ENCODE measurements around the gene MYO7A.

The MYO7A gene

DNA sequence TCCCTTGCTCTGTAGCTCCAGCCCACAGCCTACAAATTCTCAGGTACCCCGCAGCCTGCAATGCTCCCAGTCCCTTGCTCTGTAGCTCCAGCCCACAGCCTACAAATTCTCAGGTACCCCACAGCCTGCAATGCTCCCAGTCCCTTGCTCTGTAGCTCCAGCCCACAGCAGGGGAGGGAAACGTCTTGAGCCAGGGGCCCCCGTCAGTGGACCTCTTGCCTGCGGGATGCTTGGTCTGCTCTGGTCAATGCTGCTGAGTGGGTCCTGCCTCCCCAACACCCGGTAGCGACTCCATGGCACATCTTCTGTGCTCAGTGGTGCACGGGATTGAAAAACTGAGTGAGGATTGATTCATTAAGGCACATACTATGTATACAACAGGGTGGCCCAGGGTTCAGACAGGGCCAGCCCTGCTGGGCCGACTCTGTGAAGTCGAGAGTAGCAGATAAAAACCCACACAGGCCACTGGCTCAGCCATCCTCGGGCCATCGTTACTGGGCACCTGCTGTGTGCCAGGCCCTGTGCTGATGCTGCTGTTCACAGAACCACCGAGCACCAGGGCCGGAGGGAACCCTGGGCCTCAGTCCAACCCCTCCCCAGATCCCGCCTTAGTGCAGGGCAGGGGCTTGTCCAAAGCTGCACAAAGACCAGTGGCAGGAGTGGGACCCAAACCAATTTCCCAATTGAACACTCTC is 69.7 kb downstream of the MYO7A start:
- Histone ChIP-seq H3K14ac (ENCODE audit: low read length in 2 of 2) (no peak overlapping the region), H3K9me3 (ENCODE audit: control insufficient read depth, low read length) (no peaks in the 10 kb centered on the region), H3K4me2 (ENCODE audit: low read length, poor library complexity, severe bottlenecking) (no peak overlapping the region), H2AK5ac (ENCODE audit: low read length, severe bottlenecking) (no peak overlapping the region), H3K79me1 (replicated peaks; ENCODE audit: low read length, poor library complexity, severe bottlenecking) (no peaks in the 10 kb centered on the region), H4K91ac (ENCODE audit: low read length) (no peak overlapping the region), H3K23ac (ENCODE audit: low read length in 2 of 2) (no peak overlapping the region), H3K9ac (ENCODE audit: low read length) (no peak overlapping the region), H3K18ac (ENCODE audit: low read depth in 1 of 2, low read length in 2 of 2) (no peak overlapping the region), H3K27ac (ENCODE audit: low read length, poor library complexity, severe bottlenecking) (no peak overlapping the region), H2BK120ac (ENCODE audit: low read depth, low read length) (no peak overlapping the region), H2AFZ (ENCODE audit: low read depth, low read length) (no peak overlapping the region), H2BK5ac (ENCODE audit: low read depth, low read length, poor library complexity, severe bottlenecking) (no peak overlapping the region), H2BK15ac (ENCODE audit: low read depth, poor library complexity, severe bottlenecking) (no peak overlapping the region), H3K4me1 (ENCODE audit: control insufficient read depth, insufficient read depth, low read depth, low read length) (peaks cover 1% of the 10 kb centered on the region), H4K8ac (ENCODE audit: low read length) (no peak overlapping the region), H3K36me3 (ENCODE audit: control insufficient read depth in 1 of 2, insufficient read depth in 2 of 2, low read depth in 1 of 2, low read length in 2 of 2) (no peaks in the 10 kb centered on the region), H2BK12ac (ENCODE audit: low read length in 2 of 2) (no peak overlapping the region), H3K4ac (ENCODE audit: low read depth in 1 of 2, low read length in 2 of 2) (no peak overlapping the region), H3K27me3 (ENCODE audit: control insufficient read depth in 1 of 2, insufficient read depth in 1 of 2, low read length in 2 of 2) (peaks cover 3 to 7% of the 10 kb centered on the region in 2 experiments), H3K4me3 (ENCODE audit: insufficient read depth in 1 of 2, low read depth in 1 of 2, low read length in 2 of 2) (no peak overlapping the region)
- 92% methylated on average over 14 of the region's 14 CpGs for WGBS
- no peak for DNase-seq

DNA sequence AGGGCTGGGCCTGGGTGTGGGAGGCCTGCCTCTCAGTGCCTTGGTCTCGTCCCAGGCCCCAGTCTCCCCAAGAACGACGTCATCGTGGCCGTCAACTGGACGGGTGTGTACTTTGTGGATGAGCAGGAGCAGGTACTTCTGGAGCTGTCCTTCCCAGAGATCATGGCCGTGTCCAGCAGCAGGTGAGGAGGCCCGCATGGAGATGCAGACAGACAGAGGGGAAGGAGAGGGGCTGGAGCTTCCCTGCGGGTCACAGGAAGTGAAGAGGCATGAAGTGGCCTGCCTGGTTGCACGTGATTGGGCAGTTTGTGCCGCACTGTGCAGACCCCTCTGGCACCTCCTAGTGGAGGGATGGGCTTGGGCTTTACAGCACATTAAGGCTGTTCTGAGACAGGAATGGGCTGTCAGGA is 70.4 kb downstream of the MYO7A start:
- H3K14ac ChIP-seq (ENCODE audit: low read length in 2 of 2): no peak overlapping the region
- H2AFZ ChIP-seq (ENCODE audit: low read depth, low read length): no peak overlapping the region
- DNase-seq: no peak
- no peak overlapping the region for H3K27ac ChIP-seq (ENCODE audit: low read length, poor library complexity, severe bottlenecking)
- no peaks in the 10 kb centered on the region for H3K9me3 ChIP-seq (ENCODE audit: control insufficient read depth, low read length)
- no peak overlapping the region for H2BK15ac ChIP-seq (ENCODE audit: low read depth, poor library complexity, severe bottlenecking)
- H2BK120ac ChIP-seq (ENCODE audit: low read depth, low read length): no peak overlapping the region
- H3K27me3 ChIP-seq (ENCODE audit: control insufficient read depth in 1 of 2, insufficient read depth in 1 of 2, low read length in 2 of 2): peaks cover 1 to 3% of the 10 kb centered on the region in 2 experiments
- H2BK12ac ChIP-seq (ENCODE audit: low read length in 2 of 2): no peak overlapping the region
- no peak overlapping the region for H2AK5ac ChIP-seq (ENCODE audit: low read length, severe bottlenecking)
- no peak overlapping the region for H3K4me2 ChIP-seq (ENCODE audit: low read length, poor library complexity, severe bottlenecking)
- no peak overlapping the region for H3K4me3 ChIP-seq (ENCODE audit: insufficient read depth in 1 of 2, low read depth in 1 of 2, low read length in 2 of 2)
- no peaks in the 10 kb centered on the region for H3K36me3 ChIP-seq (ENCODE audit: control insufficient read depth in 1 of 2, insufficient read depth in 2 of 2, low read depth in 1 of 2, low read length in 2 of 2)
- H4K8ac ChIP-seq (ENCODE audit: low read length): no peak overlapping the region
- H2BK5ac ChIP-seq (ENCODE audit: low read depth, low read length, poor library complexity, severe bottlenecking): no peak overlapping the region
- no peak overlapping the region for H3K9ac ChIP-seq (ENCODE audit: low read length)
- peak overlapping the region; percentile 45 for H4K91ac ChIP-seq (ENCODE audit: low read length)
- 75% methylated on average over 11 of the region's 11 CpGs for WGBS
- H3K18ac ChIP-seq (ENCODE audit: low read depth in 1 of 2, low read length in 2 of 2): no peak overlapping the region
- no peak overlapping the region for H3K23ac ChIP-seq (ENCODE audit: low read length in 2 of 2)
- peaks cover 1% of the 10 kb centered on the region for H3K4me1 ChIP-seq (ENCODE audit: control insufficient read depth, insufficient read depth, low read depth, low read length)
- no peaks in the 10 kb centered on the region for H3K79me1 ChIP-seq (replicated peaks; ENCODE audit: low read length, poor library complexity, severe bottlenecking)
- H3K4ac ChIP-seq (ENCODE audit: low read depth in 1 of 2, low read length in 2 of 2): no peak overlapping the region

DNA sequence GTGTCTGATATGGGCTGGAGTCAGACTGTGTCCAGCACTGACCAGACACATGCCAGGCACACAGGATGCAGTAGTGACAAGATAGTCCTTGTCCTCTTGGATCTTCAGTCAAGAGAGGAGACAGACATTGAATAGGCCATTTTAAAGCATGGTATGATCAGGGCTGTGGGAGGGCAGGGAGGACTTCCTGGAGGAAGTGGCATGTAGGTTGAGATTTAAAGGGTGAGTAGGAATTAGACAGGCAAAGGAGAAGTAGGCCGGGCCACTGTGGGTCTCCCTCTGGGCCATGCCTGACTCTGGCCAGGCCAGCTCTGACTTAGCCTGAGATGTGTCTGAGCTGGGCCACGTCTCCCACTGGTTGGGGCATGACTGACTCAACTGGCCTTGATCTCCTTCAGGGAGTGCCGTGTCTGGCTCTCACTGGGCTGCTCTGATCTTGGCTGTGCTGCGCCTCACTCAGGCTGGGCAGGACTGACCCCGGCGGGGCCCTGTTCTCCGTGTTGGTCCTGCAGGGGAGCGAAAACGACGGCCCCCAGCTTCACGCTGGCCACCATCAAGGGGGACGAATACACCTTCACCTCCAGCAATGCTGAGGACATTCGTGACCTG is 71.2 kb downstream of the MYO7A start:
- Histone ChIP-seq H3K36me3 (ENCODE audit: control insufficient read depth in 1 of 2, insufficient read depth in 2 of 2, low read depth in 1 of 2, low read length in 2 of 2) (no peaks in the 10 kb centered on the region), H3K9me3 (ENCODE audit: control insufficient read depth, low read length) (no peaks in the 10 kb centered on the region), H3K79me1 (replicated peaks; ENCODE audit: low read length, poor library complexity, severe bottlenecking) (no peaks in the 10 kb centered on the region), H2BK120ac (ENCODE audit: low read depth, low read length) (no peak overlapping the region), H3K9ac (ENCODE audit: low read length) (no peak overlapping the region), H2AK5ac (ENCODE audit: low read length, severe bottlenecking) (no peak overlapping the region), H3K4me3 (ENCODE audit: insufficient read depth in 1 of 2, low read depth in 1 of 2, low read length in 2 of 2) (no peak overlapping the region), H3K14ac (ENCODE audit: low read length in 2 of 2) (peak overlapping the region in 1 of 2 experiments; percentile 51), H3K4ac (ENCODE audit: low read depth in 1 of 2, low read length in 2 of 2) (no peak overlapping the region), H4K8ac (ENCODE audit: low read length) (no peak overlapping the region), H2BK15ac (ENCODE audit: low read depth, poor library complexity, severe bottlenecking) (no peak overlapping the region), H2BK12ac (ENCODE audit: low read length in 2 of 2) (no peak overlapping the region), H3K27me3 (ENCODE audit: control insufficient read depth in 1 of 2, insufficient read depth in 1 of 2, low read length in 2 of 2) (no peaks in the 10 kb centered on the region), H2BK5ac (ENCODE audit: low read depth, low read length, poor library complexity, severe bottlenecking) (no peak overlapping the region), H4K91ac (ENCODE audit: low read length) (no peak overlapping the region), H3K27ac (ENCODE audit: low read length, poor library complexity, severe bottlenecking) (no peak overlapping the region), H2AFZ (ENCODE audit: low read depth, low read length) (no peak overlapping the region), H3K18ac (ENCODE audit: low read depth in 1 of 2, low read length in 2 of 2) (no peak overlapping the region), H3K4me2 (ENCODE audit: low read length, poor library complexity, severe bottlenecking) (no peak overlapping the region), H3K23ac (ENCODE audit: low read length in 2 of 2) (no peak overlapping the region), H3K4me1 (ENCODE audit: control insufficient read depth, insufficient read depth, low read depth, low read length) (peaks cover 1% of the 10 kb centered on the region)
- 97% methylated on average over 13 of the region's 13 CpGs for WGBS
- DNase-seq: no peak

DNA sequence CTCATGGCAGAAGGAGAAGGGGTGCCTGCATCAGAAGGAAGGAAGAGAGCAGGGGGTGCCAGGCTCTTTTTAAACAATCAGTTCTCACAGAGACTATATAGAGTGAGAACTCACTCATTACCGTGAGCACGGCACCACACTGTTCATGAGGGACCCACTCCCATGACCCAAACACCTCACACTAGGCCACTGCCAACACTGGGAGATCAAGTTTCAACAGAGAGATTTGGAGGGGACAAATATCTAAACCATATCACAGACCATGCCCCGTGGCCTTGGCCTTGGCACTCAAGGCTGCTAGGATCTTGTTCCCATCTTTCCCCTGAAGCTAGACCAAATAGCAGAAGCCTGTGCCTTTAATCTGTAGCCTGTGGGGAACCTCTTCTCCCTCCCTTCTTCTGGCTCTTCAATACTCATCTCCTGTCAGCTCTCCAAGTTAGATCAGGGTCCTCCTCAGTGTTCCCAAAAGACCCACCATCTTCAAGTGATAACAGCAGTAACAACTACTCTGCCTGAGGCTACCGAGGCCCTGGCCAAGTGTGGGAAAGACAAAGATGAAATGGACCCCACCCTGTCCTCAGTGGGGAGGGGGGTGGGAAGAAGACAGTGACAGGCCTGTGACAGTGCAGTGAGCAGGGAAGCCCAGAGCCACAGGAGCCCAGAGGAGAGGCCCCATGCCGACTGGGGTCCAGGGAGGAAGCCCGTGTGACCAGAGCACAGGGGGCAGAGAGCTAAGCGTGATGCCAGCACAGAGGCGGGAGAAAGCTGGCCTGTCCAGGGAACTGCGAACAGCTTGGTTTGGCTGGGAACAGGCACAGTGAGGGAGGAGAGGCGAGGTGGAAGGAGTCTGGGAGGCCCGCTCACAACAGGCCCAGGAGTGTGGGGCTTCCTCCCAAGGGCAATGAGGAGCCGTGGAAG is 72.6 kb downstream of the MYO7A start:
- H4K91ac ChIP-seq (ENCODE audit: low read length): no peak overlapping the region
- no peaks in the 10 kb centered on the region for H3K36me3 ChIP-seq (ENCODE audit: control insufficient read depth in 1 of 2, insufficient read depth in 2 of 2, low read depth in 1 of 2, low read length in 2 of 2)
- no peak overlapping the region for H3K4me3 ChIP-seq (ENCODE audit: insufficient read depth in 1 of 2, low read depth in 1 of 2, low read length in 2 of 2)
- H3K4me1 ChIP-seq (ENCODE audit: control insufficient read depth, insufficient read depth, low read depth, low read length): peaks cover 1% of the 10 kb centered on the region
- H3K4ac ChIP-seq (ENCODE audit: low read depth in 1 of 2, low read length in 2 of 2): no peak overlapping the region
- no peak overlapping the region for H2BK120ac ChIP-seq (ENCODE audit: low read depth, low read length)
- H2BK5ac ChIP-seq (ENCODE audit: low read depth, low read length, poor library complexity, severe bottlenecking): no peak overlapping the region
- H4K8ac ChIP-seq (ENCODE audit: low read length): no peak overlapping the region
- no peak overlapping the region for H3K23ac ChIP-seq (ENCODE audit: low read length in 2 of 2)
- 83% methylated on average over 12 of the region's 12 CpGs for WGBS
- no peak overlapping the region for H2BK12ac ChIP-seq (ENCODE audit: low read length in 2 of 2)
- no peak overlapping the region for H2AFZ ChIP-seq (ENCODE audit: low read depth, low read length)
- no peak overlapping the region for H2AK5ac ChIP-seq (ENCODE audit: low read length, severe bottlenecking)
- no peaks in the 10 kb centered on the region for H3K9me3 ChIP-seq (ENCODE audit: control insufficient read depth, low read length)
- H3K14ac ChIP-seq (ENCODE audit: low read length in 2 of 2): no peak overlapping the region
- no peak for DNase-seq
- H3K18ac ChIP-seq (ENCODE audit: low read depth in 1 of 2, low read length in 2 of 2): no peak overlapping the region
- no peak overlapping the region for H3K27ac ChIP-seq (ENCODE audit: low read length, poor library complexity, severe bottlenecking)
- no peak overlapping the region for H3K9ac ChIP-seq (ENCODE audit: low read length)
- H3K27me3 ChIP-seq (ENCODE audit: control insufficient read depth in 1 of 2, insufficient read depth in 1 of 2, low read length in 2 of 2): no peaks in the 10 kb centered on the region
- H3K79me1 ChIP-seq (replicated peaks; ENCODE audit: low read length, poor library complexity, severe bottlenecking): no peaks in the 10 kb centered on the region
- no peak overlapping the region for H2BK15ac ChIP-seq (ENCODE audit: low read depth, poor library complexity, severe bottlenecking)
- H3K4me2 ChIP-seq (ENCODE audit: low read length, poor library complexity, severe bottlenecking): no peak overlapping the region

Measured in mesenchymal stem cell (in vitro differentiated cells and primary cell).